GM18519 (cell line): Measurements from ENCODE around the gene HKDC1.
"Not testable (repeated sequence)": the region's sequence is repeated elsewhere in the genome, so short reads cannot be mapped to it uniquely, and the experiment has no call there.

Experiments
- ATAC-seq: cut with Tn5 transposase; IDR thresholded peaks from one replicate; pipeline ENCODE4 v1.9.1; 2021; ENCODE audit warnings: mild to moderate bottlenecking, moderate library complexity; ENCODE audit not compliant: unreplicated experiment, low FRiP score

Gene HKDC1

DNA sequence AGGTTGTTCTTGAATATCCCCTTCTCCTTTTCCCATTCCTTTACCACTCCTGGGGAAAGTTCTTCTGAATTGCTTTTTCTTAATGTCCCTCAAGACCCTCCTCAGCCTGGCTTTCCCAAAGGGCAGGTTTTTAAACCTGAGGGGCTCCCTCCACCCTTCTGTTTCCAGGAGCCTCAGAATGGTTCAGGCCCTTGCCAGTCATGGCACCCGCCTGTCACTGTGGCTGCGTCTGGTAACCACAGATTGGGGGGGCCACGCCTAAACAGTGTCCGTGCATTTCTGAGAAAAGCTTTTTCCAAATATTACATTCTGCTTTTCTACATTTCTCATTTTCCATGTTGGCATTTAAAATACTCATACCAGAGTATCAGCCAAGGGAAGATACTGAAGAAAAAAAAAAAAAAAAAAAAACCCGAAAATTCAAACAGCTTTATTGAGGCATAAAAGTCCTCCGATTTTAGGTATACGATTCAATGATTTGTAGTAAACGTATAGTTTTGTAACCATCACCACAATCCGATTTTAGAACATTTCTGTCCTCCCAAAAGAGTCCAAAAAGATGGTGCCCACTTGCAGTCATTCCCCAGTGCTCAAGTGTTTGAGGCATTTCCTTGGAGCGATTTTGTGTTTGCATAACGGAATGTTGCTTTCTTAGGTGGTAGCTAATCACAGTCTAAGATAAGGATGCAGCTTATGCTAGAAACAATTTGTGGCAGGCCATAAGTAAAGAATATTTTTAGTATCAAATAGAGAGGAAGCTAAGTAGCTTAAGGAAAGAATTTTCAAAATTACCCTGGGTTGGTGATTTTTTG, 22.1 kb downstream of the HKDC1 start:
- ATAC-seq: no peak

DNA sequence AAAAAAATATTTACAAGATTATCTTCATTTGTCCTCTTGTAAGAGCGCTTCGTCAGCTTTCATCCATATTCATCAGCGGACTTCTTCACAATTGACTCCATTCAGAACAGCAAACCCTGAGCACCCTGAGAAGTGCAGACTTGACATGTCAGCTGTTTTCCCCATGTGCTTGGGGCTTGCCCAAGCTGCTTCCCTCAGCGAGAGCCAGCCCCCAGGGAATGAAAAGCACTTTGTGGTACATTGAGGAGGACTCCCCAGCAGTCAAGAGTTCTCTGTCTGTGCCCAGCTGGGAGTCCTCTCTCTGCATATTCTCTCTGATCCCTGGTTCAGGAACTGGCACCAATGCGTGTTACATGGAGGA, 22.7 kb downstream of the HKDC1 start:
- no peak for ATAC-seq

DNA sequence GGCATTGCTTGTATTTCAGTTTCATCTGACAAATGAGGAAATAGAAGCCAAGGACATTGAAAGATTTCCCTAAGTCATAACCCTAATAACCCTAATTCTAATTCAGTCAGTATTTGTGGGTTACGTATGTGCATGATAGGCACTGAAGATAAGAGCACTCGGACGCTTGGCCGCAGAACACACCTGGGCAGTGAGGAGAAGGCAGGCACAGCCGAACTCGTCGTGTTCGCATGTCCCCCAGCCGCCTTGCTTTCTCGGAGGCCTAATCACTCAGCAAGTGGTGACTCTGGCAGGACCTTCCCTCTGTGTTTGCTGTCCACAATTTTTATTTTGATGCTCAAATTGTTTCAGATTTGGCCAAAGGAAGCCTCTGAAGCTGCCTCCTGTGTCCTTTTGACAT, 23.7 kb downstream of the HKDC1 start:
- no peak for ATAC-seq

DNA sequence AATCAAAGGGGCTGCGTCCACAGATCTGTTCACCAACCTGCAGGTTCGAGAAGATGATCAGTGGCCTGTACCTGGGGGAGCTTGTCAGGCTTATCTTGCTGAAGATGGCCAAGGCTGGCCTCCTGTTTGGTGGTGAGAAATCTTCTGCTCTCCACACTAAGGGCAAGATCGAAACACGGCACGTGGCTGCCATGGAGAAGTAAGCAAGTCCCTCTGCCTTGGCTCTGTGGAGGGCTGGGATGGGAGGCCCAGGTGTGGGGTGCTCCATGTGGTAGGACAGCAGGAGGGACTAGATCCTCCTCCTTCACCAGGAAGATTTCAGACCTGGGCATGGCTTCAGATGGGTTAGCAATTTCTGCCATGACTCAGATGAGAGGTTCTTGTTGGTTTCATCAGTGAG, 25.9 kb downstream of the HKDC1 start:
- ATAC-seq: no peak

DNA sequence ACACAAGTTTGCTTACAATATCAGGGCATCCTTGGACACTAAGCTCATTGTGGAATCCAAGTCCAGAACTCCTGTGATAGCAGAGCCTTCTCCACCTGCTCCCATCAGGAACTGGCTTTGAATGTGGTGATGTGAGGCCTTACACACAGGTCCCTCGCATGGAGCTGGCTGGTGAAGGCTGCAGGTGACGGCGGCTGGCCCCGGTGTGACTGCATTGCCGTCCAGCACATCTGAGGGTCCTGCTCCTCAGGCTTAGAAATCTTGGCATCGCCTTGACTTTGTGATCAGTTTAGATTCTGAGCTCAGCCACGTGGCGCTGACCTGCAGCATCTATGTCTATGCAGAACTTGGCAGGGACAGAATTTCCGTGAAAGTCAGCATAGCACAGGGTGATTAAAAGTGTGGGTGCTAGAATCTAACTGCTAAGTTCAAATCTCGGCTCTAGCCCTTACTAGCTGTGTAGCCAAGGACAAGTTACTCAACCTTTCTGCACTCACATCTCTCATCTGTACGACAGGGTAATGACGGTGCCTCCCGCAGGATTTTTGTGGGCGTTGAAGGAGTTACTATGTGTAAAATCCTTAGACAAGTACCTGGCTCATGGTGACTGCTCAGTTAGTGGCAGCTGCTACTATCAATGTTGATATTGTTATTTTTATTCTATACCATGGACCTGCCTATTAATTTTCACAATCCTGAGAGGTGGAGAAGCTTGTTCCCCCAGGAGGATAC, 26.6 kb downstream of the HKDC1 start:
- no peak for ATAC-seq

DNA sequence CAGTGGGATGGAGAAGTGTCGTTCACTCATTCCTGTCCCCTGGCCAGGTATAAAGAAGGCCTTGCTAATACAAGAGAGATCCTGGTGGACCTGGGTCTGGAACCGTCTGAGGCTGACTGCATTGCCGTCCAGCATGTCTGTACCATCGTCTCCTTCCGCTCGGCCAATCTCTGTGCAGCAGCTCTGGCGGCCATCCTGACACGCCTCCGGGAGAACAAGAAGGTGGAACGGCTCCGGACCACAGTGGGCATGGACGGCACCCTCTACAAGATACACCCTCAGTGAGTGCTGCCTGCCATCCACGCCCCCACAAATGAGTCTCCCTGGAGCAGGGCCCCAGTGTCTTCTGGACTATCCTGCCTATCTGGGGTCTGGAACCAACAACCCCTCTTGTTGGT, 27.2 kb downstream of the HKDC1 start:
- no peak for ATAC-seq

DNA sequence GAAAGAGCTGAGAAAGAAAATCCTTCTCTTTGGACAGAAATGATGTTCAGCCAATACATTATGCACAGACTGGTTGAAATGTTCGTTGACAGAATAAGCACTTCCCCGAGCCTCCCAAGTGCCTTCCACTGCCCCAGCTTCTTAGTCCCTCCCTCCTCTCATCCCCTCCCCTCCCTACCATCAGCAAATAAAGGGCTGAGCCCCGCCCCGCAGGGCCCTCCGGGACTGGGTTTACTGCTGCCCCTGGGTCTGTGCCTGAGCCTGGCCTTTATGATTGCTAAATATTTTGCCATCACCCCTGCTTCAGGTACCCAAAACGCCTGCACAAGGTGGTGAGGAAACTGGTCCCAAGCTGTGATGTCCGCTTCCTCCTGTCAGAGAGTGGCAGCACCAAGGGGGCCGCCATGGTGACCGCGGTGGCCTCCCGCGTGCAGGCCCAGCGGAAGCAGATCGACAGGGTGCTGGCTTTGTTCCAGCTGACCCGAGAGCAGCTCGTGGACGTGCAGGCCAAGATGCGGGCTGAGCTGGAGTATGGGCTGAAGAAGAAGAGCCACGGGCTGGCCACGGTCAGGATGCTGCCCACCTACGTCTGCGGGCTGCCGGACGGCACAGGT, 28.1 kb downstream of the HKDC1 start:
- no peak for ATAC-seq

DNA sequence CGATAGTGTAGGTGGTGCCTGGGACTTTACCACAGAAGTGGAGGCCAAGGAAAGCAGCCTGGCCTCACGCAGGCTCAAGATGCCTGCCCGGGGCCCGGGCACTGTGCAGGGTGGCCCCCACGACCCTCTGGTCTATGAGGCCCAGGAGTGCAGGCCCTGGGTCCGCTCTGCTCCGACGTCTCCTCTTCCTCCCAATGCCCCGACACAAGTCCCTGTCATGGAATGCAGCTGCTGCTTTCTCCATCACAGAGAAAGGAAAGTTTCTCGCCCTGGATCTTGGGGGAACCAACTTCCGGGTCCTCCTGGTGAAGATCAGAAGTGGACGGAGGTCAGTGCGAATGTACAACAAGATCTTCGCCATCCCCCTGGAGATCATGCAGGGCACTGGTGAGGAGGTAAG, 29.9 kb downstream of the HKDC1 start:
- no peak for ATAC-seq

DNA sequence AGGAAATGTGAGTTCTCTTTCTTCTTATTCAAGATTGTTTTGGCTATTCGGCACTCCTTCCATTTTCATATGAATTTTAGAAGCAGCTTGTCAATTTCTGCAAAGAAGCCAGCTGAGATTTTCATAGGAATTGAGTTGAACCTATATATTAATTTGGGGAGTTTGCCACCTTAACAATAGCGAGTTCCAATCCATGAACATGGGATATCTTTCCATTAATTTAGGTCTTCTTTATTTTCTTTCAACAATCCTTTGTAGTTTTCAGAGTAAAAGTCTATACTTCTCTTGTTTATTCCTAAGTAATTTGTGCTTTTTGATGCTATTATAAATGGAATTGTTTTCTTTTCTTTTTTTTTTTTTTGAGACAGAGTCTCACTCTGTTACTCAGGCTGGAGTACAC, 31.3 kb downstream of the HKDC1 start:
- not testable (repeated sequence) for ATAC-seq

DNA sequence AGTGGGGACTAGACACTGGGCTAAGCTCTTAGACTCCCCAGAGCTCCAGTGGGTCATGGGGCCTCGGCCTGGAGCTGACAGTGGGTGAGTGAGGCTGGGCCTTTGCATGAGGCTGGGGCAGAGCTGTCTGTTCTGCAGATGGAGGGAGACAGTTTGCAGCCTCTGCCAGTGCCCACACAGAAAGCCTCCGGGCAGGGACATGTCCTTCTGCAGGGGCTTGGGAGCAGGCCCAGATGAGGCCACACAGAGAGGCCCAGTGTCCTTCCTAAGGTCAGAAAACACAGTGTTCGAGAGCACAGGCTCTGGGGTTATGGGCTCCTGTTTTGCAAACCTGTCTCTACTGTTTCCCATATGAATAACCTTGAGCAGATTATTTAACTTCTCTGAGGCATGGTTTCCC, 33.0 kb downstream of the HKDC1 start:
- no peak for ATAC-seq

DNA sequence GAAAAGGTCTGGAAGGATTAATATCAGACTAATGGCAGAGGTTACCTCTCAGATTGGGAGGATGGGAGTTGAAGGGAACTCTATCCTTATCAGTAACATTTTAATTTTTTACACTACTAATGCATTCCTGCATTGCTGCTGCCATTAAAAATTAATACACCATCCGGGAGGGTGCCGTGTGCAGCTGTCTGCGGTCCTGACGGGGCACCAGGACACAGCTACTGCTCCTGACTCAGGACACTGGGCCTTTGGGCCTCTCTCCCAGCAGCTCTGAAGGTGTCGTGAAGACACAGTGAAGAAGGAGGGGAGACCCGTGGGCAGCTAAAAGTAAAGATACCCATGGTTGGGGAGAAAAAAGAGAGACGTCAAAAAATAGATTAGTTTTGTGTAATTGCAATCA, 34.7 kb downstream of the HKDC1 start:
- ATAC-seq: no peak

DNA sequence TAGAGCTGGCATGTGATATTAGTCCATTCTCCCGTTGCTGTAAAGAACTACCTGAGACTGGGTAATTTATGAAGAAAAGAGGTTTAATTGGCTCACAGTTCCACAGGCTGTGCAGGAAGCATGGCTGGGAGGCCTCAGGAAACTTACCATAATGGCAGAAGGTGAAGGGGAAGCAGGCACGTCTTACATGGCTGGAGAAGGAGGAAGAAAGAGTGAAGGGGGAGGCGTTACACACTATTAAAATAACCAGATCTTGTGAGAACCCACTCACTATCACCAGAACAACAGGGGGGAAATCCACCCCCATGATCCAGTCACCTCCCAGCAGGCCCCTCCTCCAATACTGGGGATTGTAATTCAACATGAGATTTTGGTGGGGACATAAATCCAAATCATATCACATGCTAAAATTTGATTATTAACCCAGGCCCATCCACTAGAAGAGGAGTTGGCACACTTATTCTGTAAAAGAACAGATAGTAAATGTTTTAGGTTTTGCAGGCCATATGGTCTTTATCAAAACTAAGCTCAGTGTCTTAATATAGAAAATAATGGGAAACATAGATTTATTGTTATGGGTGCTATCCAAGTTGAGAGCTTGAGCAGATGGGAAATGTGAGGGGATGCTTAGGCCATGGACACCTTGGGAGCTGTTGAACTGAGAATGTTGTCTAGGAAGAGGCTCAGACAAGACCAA, 39.6 kb downstream of the HKDC1 start:
- ATAC-seq: no peak

DNA sequence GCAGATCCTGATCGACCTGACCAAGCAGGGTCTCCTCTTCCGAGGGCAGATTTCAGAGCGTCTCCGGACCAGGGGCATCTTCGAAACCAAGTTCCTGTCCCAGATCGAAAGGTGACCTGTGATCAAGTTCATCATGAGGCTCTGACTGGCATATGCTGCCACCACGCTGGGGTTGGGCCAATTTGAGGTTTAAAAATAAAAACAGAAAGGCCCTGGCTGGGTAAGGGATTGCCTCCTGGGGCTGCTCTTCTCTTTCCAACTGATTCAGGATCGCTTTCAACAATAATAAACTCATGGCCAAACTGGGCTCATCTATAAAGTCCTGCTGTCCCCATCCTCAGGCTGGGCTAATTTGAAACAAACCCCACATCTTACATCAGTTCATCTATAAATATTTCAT, 41.1 kb downstream of the HKDC1 start:
- ATAC-seq: no peak

DNA sequence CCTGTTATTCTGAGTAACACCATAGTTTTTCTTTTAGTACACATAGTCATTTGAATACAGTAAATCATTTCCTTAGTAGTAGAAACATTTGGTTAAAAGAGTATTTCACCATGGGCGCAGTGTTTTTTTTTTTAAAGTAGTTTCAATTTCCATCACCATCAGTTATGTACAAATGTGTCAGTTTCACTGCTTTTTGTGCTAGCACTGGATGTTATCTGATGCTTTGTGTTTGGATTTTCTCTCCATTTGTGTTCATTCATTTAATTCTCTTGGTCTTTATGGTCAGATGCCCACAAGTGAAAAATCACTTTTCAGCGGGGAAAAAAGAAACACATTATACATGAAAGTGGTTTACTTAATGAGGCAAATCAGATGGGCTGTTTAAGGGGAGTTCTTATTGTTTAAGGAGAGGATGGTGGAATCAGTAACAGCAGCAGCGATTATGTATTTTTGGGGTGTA, 42.2 kb downstream of the HKDC1 start:
- ATAC-seq: no peak

DNA sequence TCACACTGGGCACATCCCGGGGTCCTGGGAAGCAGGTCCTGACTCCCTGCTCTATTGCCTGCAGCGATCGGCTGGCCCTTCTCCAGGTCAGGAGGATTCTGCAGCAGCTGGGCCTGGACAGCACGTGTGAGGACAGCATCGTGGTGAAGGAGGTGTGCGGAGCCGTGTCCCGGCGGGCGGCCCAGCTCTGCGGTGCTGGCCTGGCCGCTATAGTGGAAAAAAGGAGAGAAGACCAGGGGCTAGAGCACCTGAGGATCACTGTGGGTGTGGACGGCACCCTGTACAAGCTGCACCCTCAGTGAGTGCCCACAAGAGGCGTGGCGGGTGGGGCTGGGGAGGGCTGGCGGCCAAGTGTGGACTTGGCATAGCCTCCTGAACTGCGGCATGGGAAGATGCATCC, 45.4 kb downstream of the HKDC1 start:
- no peak for ATAC-seq

DNA sequence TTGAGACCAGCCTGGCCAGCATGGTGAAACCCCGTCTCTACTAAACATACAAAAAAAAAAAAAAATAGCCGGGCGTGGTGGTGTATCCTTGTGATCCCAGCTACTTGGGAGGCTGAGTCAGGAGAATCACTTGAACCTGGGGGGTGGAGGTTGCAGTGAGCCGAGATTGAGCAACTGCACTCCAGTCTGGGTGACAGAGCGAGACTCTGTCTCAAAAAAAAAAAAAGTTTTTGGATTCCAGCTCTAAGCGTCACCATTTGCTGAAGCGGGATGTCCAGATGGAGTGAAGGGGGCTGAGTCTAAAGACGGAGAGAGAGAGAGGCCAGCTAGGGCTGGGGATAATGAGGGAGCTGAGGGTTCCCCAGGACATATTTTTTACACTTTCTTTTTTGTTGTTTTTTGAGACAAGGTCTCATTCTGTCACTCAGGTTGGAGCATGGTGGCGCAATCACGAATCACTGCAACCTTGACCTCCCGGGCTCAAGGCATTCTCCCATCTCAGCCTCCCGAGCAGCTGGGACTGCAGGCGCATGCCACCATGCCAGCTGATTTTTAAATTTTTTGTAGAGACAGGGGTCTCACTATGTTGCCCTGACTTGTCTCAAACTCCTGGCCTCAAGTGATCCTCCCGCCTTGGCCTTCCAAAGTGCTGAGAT, 48.8 kb downstream of the HKDC1 start:
- ATAC-seq: no peak

DNA sequence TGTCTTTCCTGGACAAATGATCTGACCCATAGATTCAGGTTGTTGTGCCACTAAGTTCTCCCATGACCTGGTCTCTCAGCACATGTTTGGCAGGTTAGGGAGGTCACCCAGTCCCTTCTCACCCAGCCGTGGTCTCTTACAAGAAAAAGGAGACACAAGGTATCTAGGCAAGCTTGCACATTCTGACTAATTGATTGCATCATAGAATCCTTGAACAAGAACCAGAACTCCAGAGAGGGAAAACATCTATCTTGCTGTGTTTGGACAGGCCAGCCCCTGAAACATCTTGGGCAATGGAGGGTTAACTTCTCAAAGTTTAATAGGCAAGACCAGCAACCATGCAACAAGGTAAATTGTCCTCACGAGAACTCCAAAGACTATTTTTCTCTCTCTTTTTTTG, 49.6 kb downstream of the HKDC1 start:
- no peak for ATAC-seq

DNA sequence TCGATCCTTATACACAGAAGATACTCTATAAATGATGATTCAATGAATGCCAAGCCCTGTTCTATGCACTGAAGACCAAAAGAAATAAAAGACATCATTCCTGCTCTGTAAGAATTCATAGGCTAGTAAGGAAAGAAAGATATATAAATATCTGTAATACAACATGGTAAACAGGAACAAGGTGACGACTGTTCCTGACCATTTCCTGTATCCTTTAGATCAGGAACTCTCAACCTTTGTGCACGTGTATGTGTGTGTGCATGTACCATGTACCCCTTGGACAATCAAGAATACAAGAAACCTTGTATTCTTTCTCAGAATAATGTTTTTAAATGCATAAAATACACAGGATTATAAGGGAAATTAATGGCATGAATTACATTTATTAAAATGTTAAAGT, 50.9 kb downstream of the HKDC1 start:
- no peak for ATAC-seq

DNA sequence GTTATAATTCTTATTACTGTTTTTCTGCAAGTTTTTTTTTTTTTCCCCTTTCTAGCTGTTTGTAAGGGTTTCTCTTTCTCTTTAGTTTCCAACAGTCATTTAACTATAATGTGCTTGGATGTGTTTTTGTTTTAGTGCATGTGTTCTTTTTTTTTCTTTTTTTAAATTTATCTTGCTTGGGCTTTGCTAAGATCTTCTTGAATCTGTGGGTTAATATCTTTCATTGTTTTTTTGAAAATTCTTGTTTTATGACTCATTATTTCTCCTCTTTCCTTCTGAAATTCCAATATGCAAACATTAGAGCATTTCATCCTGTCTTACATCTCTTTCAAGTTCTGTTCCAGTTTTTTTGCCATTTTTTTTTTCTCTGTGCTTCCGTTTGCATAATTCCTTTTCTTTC, 52.5 kb downstream of the HKDC1 start:
- no peak for ATAC-seq

DNA sequence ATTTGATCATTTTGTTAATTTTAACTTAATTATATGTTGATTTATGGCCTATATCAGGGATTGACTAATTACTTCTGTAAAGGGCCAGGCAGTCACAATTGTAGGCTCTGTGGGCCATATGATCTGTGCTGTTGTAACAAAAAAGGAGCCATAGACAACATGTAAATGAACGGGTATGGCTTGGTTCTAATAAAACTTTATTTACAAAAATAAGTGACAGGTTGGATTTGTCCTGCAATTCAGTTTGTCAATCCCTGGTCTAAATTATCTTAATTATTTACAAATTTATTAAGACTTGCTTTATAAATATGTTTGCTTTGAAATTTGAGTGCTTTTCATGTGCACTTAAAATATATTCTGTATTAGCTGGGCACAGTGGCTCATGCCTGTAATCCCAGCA, 55.3 kb downstream of the HKDC1 start:
- no peak for ATAC-seq

DNA sequence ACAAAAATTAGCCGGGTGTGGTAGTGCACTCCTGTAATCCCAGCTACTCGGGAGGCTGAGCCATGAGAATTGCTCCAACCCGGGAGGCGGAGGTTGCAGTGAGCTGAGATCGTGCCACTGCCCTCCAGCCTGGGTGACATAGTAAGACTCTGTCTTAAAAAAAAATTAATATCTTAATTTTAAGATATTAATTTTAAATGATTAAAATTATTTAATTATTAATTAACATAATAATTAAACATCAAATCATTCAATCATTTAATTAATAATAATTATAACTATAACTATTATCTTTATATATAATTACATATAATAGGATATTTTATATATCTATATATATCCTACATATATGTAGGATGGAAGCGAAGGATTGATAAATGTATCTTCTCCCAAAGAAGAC, 56.4 kb downstream of the HKDC1 start:
- no peak for ATAC-seq
